Gastroesophageal sphincter (tissue), 3 donors: ENCODE measurements around the gene GMEB1.

ENCODE experiments used
- POLR2A ChIP-seq, 2 donors: fragments of 450-650 bp; IDR thresholded peaks; one replicate each; pipeline ENCODE4 v1.6.1; 2017; ENCODE audit warnings: antibody characterized with exemption in 2 of 2, mild to moderate bottlenecking in 2 of 2, moderate library complexity in 1 of 2
- POLR2AphosphoS5 ChIP-seq: sonication (generic); formaldehyde crosslinking; IDR thresholded peaks from one replicate; pipeline ENCODE4 v1.6.1; 2017; ENCODE audit warnings: antibody characterized with exemption
- TF ChIP-seq, protein P1 (sequence below), 4 experiments: fragments of 200-600 bp in 2 of 4; fragments of 450-650 bp in 2 of 4; sonication (generic) in 1 of 4; IDR thresholded peaks; one replicate each; pipeline ENCODE4 v1.5.1; 2017 to 2019; ENCODE audit warnings: antibody characterized with exemption in 4 of 4, mild to moderate bottlenecking in 2 of 4, moderate library complexity in 2 of 4

DNA sequence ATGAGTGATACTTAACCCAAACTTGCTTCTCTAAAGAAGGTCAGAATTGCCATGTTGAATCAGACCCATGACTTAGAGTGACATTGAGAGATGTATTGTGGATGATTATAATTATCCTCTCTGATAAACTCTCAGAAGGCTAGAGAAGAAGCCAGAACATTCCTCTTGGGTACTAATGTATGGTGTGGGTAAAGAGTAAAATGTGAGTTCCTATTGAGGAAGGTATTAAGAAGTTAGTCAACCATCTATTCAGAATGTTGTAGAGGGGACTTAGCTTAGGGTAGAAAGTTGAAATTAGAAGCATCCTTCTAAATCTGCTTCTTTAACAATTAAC is 7.3 kb downstream of the GMEB1 start:
- TF ChIP-seq, protein P1, sequence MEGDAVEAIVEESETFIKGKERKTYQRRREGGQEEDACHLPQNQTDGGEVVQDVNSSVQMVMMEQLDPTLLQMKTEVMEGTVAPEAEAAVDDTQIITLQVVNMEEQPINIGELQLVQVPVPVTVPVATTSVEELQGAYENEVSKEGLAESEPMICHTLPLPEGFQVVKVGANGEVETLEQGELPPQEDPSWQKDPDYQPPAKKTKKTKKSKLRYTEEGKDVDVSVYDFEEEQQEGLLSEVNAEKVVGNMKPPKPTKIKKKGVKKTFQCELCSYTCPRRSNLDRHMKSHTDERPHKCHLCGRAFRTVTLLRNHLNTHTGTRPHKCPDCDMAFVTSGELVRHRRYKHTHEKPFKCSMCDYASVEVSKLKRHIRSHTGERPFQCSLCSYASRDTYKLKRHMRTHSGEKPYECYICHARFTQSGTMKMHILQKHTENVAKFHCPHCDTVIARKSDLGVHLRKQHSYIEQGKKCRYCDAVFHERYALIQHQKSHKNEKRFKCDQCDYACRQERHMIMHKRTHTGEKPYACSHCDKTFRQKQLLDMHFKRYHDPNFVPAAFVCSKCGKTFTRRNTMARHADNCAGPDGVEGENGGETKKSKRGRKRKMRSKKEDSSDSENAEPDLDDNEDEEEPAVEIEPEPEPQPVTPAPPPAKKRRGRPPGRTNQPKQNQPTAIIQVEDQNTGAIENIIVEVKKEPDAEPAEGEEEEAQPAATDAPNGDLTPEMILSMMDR (IDR thresholded peaks at IDR 0.05): no peak
- TF ChIP-seq POLR2A (IDR thresholded peaks at IDR 0.05): no peak
- no peak for TF ChIP-seq POLR2AphosphoS5
